Ramos (cell line): ENCODE measurements around the gene SLC25A33.
"Not testable (repeated sequence)": the region's sequence is repeated elsewhere in the genome, so short reads cannot be mapped to it uniquely, and the experiment has no call there.

Experiments used
- in situ Hi-C: fragments of 300-500 bp; cut with MboI; formaldehyde crosslinking; loops from one replicate; pipeline ENCODE4 v1.14.3; 2022; ENCODE audit warnings: low sequenced_read_pairs; ENCODE audit not compliant: unreplicated experiment

SLC25A33 gene

GRCh38 chr1:9539165-9539828, at the start of gene SLC25A33:
Gene SLC25A33 (plus strand): TSS chr1:9539465. CDS start chr1:9539692, 227 bp downstream.
- in situ Hi-C loops: no loop called here

GRCh38 chr1:9490605-9491339, 48.5 kb upstream of the SLC25A33 start:
- in situ Hi-C loops: loop anchor here (25.0 kb wide), 2 partner anchors 353 to 578 kb away; partner anchors contain the start of gene GPR157

- in situ Hi-C loops: loop anchor here (25.0 kb wide), 2 partner anchors 356 to 581 kb away; partner anchors contain the start of gene GPR157
These were observed 45.9 kb upstream of the SLC25A33 start for GRCh38 chr1:9493326-9493725.

- in situ Hi-C loops: loop anchor here (25.0 kb wide), 2 partner anchors 358 to 583 kb away; partner anchors contain the start of gene GPR157
These were observed 44.1 kb upstream of the SLC25A33 start for GRCh38 chr1:9494936-9495758.

- in situ Hi-C loops: loop anchor here (25.0 kb wide), 2 partner anchors 359 to 584 kb away; partner anchors contain the start of gene GPR157
These were observed 43.4 kb upstream of the SLC25A33 start for GRCh38 chr1:9495854-9496374.

- in situ Hi-C loops: no loop called here
These were observed 38.2 kb upstream of the SLC25A33 start for GRCh38 chr1:9500756-9501754.

GRCh38 chr1:9503001-9503675, 36.1 kb upstream of the SLC25A33 start:
- in situ Hi-C loops: no loop called here

- in situ Hi-C loops: no loop called here
These were observed 34.1 kb upstream of the SLC25A33 start for GRCh38 chr1:9505143-9505542.

GRCh38 chr1:9506901-9507300, 32.4 kb upstream of the SLC25A33 start:
- in situ Hi-C loops: no loop called here

- in situ Hi-C loops: no loop called here
These were observed 29.1 kb upstream of the SLC25A33 start for GRCh38 chr1:9510130-9510529.

GRCh38 chr1:9515550-9515949, 23.7 kb upstream of the SLC25A33 start:
- in situ Hi-C loops: not testable (repeated sequence)

GRCh38 chr1:9518454-9518998, 20.7 kb upstream of the SLC25A33 start:
- in situ Hi-C loops: no loop called here

GRCh38 chr1:9520411-9520810, 18.9 kb upstream of the SLC25A33 start:
- in situ Hi-C loops: no loop called here

- in situ Hi-C loops: no loop called here
These were observed 10.1 kb upstream of the SLC25A33 start for GRCh38 chr1:9529190-9529589.

GRCh38 chr1:9530320-9530719, 8.9 kb upstream of the SLC25A33 start:
- in situ Hi-C loops: no loop called here

- in situ Hi-C loops: no loop called here
These were observed 4.3 kb upstream of the SLC25A33 start for GRCh38 chr1:9534953-9535352.

- in situ Hi-C loops: no loop called here
These were observed 3.0 kb upstream of the SLC25A33 start for GRCh38 chr1:9536301-9536700.
